Right atrium auricular region (tissue), 2 donors: Measurements from ENCODE around the gene GPX3. TPM values are rescaled to one million over a fixed set of nuclear protein-coding genes. Genes with fewer than 3 reads are reported as not detected.

ENCODE experiments used
- DNase-seq: peaks from one replicate; pipeline ENCODE4 v3.0.0-alpha.2; 2019; ENCODE audit warnings: low spot score
- H3K27ac ChIP-seq, 2 donors: fragments of 200-600 bp; sonication (generic); 1 replicate in 1 of 2; 2 replicates in 1 of 2; pipeline ENCODE4 v1.5.1; 2016 to 2019
- H3K27me3 ChIP-seq, 2 donors: fragments of 200-600 bp; sonication (generic); one replicate each; pipeline versions ENCODE4 v1.5.1 to v1.6.0; 2017 to 2019
- H3K36me3 ChIP-seq: fragments of 200-600 bp; sonication (generic); one replicate; pipeline ENCODE4 v1.5.1; 2016
- H3K4me1 ChIP-seq, 2 donors: fragments of 200-600 bp; sonication (generic); one replicate each; pipeline versions ENCODE4 v1.5.1 to v1.6.0; 2017 to 2019
- H3K4me3 ChIP-seq, 2 donors: fragments of 200-600 bp; sonication (generic); 1 replicate in 1 of 2; 2 replicates in 1 of 2; pipeline ENCODE4 v1.5.1; 2017 to 2019; ENCODE audit warnings: mild to moderate bottlenecking in 1 of 2, moderate library complexity in 1 of 2
- H3K9me3 ChIP-seq, 2 donors: fragments of 200-600 bp; sonication (generic); one replicate each; pipeline ENCODE4 v1.5.1; 2019
- CTCF ChIP-seq, 2 donors: fragments of 200-600 bp; sonication (generic); IDR thresholded peaks; one replicate each; pipeline ENCODE4 v1.5.1; 2019; ENCODE audit warnings: antibody characterized with exemption in 2 of 2
- total RNA-seq, 2 donors: library from RNA; depleted of rRNA; stranded (reverse); fragments of >200 nt; gene quantifications; one replicate each; pipeline ENCODE4 v1.1.0, GENCODE V29; 2016

GPX3 gene
- total RNA-seq, 2 donors from 2014 or later, result 2,222 to 2,480 TPM

- no peaks in the 10 kb centered on the region for H3K9me3 ChIP-seq
- H3K27me3 ChIP-seq, result no peaks in the 10 kb centered on the region
- H3K4me1 ChIP-seq, result peaks cover 0 to 49% of the 10 kb centered on the region in 2 donors
- no peak for DNase-seq
- H3K36me3 ChIP-seq, result peaks cover 50% of the 10 kb centered on the region
- H3K4me3 ChIP-seq, result no peak overlapping the region
- no peak for TF ChIP-seq CTCF (IDR thresholded peaks at IDR 0.05)
- peak overlapping the region; percentile 70 to 83 for H3K27ac ChIP-seq
Measured at GRCh38 chr5:151058891-151059489, 38.6 kb downstream of the GPX3 start.

- TF ChIP-seq CTCF (IDR thresholded peaks at IDR 0.05), result no peak
Measured at GRCh38 chr5:151060742-151061141, 40.4 kb downstream of the GPX3 start.

GRCh38 chr5:151062405-151063141 lies 42.2 kb downstream of the GPX3 start:
- DNase-seq, result no peak
- no peaks in the 10 kb centered on the region for H3K9me3 ChIP-seq
- H3K36me3 ChIP-seq, result peaks cover 33% of the 10 kb centered on the region
- no peak for TF ChIP-seq CTCF (IDR thresholded peaks at IDR 0.05)
- H3K27me3 ChIP-seq, result no peaks in the 10 kb centered on the region
- no peak overlapping the region for H3K4me3 ChIP-seq
- peaks cover 0 to 79% of the 10 kb centered on the region in 2 donors for H3K4me1 ChIP-seq
- peak overlapping the region; percentile 83 to 86 for H3K27ac ChIP-seq

More at GRCh38 chr5:151060742-151061141, 40.4 kb downstream of the GPX3 start:
- Histone ChIP-seq H3K4me3 (no peak overlapping the region), H3K4me1 (peaks cover 0 to 62% of the 10 kb centered on the region in 2 donors), H3K27ac (peak overlapping the region; percentile 70 to 83), H3K27me3 (no peaks in the 10 kb centered on the region), H3K36me3 (peaks cover 44% of the 10 kb centered on the region), H3K9me3 (no peaks in the 10 kb centered on the region)
- DNase-seq, result no peak

GRCh38 chr5:151063142-151063989 lies 43.0 kb downstream of the GPX3 start:
- Histone ChIP-seq H3K4me1 (peaks cover 0 to 86% of the 10 kb centered on the region in 2 donors), H3K9me3 (no peaks in the 10 kb centered on the region), H3K27ac (peak overlapping the region; percentile 83 to 86), H3K27me3 (no peaks in the 10 kb centered on the region), H3K36me3 (peaks cover 29% of the 10 kb centered on the region), H3K4me3 (no peak overlapping the region)
- no peak for TF ChIP-seq CTCF (IDR thresholded peaks at IDR 0.05)
- DNase-seq, result peak; percentile 79

GRCh38 chr5:151064916-151065499 lies 44.6 kb downstream of the GPX3 start:
- Histone ChIP-seq H3K36me3 (peaks cover 19% of the 10 kb centered on the region), H3K9me3 (no peaks in the 10 kb centered on the region), H3K4me1 (peaks cover 0 to 86% of the 10 kb centered on the region in 2 donors), H3K27me3 (no peaks in the 10 kb centered on the region), H3K4me3 (no peak overlapping the region), H3K27ac (peak overlapping the region in 1 of 2 donors; percentile 86)
- no peak for TF ChIP-seq CTCF (IDR thresholded peaks at IDR 0.05)
- DNase-seq, result no peak
